H1 (cell line): ENCODE measurements around the gene SH3PXD2B. TPM values are rescaled to one million over a fixed set of nuclear protein-coding genes. Genes with fewer than 3 reads are reported as not detected.

ENCODE experiments used
- CTCF ChIA-PET: fragments of 300-600 bp; sonication (Branson Sonifier 250); formaldehyde crosslinking; loops from one replicate; lab custom pipeline; 2021; ENCODE audit not compliant: partially characterized antibody; lab: Charles Lee
- POLR2A ChIA-PET: fragments of 300-600 bp; sonication (Branson Sonifier 250); formaldehyde crosslinking; loops from one replicate; lab custom pipeline; 2021; ENCODE audit warnings: inconsistent platforms; ENCODE audit not compliant: partially characterized antibody; lab: Charles Lee
- DNase-seq, 2 experiments: peaks; one replicate each; pipeline versions ENCODE4 v3.0.0 to v3.0.0-alpha.2; 2010 to 2022; ENCODE audit warnings: low spot score in 2 of 2, low read depth in 1 of 2, mixed read lengths in 1 of 2
- FAIRE-seq: peaks from 2 replicates; lab custom pipeline; 2011; peaks lifted over from hg19 to GRCh38; lab: Jason Lieb, UNC
- H2AFZ ChIP-seq: 2 replicates; pipeline ENCODE4 v1.8.1; 2012; ENCODE audit warnings: low read length, inconsistent platforms
- H2AK5ac ChIP-seq: 2 replicates; pipeline ENCODE4 v1.6.1; 2013; ENCODE audit warnings: low read depth, low read length
- H2BK120ac ChIP-seq: replicated peaks from 2 replicates; pipeline ENCODE3; 2013; ENCODE audit warnings: low read depth, low read length, inconsistent platforms
- H2BK12ac ChIP-seq: 2 replicates; pipeline ENCODE4 v1.6.1; 2013; ENCODE audit warnings: low read depth, low read length
- H2BK15ac ChIP-seq: 2 replicates; pipeline ENCODE4 v1.6.1; 2013; ENCODE audit warnings: low read length
- H2BK20ac ChIP-seq: 2 replicates; pipeline ENCODE4 v1.6.1; 2013; ENCODE audit warnings: low read length
- H2BK5ac ChIP-seq: 2 replicates; pipeline ENCODE4 v1.6.1; 2013; ENCODE audit warnings: low read depth, low read length
- H3K14ac ChIP-seq: 2 replicates; pipeline ENCODE4 v1.6.1; 2013; ENCODE audit warnings: inconsistent platforms; ENCODE audit not compliant: insufficient read length
- H3K18ac ChIP-seq: 2 replicates; pipeline ENCODE4 v1.6.1; 2013; ENCODE audit warnings: low read length; ENCODE audit errors: extremely low read depth
- H3K23ac ChIP-seq: 2 replicates; pipeline ENCODE4 v1.6.1; 2013; ENCODE audit warnings: inconsistent platforms; ENCODE audit not compliant: insufficient read length
- H3K23me2 ChIP-seq: 2 replicates; pipeline ENCODE4 v1.6.1; 2013; ENCODE audit warnings: low read depth, low read length
- H3K27ac ChIP-seq: 2 replicates; pipeline ENCODE4 v1.6.1; 2011; ENCODE audit warnings: low read depth, low read length, inconsistent platforms
- H3K27me3 ChIP-seq, 4 experiments: replicated peaks in 1 of 4; 1 replicate in 1 of 4; 2 replicates in 3 of 4; pipeline versions ENCODE4 v1.6.1 to v1.8.1; 2011 to 2013; ENCODE audit warnings: low read length in 3 of 4, mild to moderate bottlenecking in 3 of 4, inconsistent platforms in 2 of 4, mixed read lengths in 2 of 4, moderate library complexity in 1 of 4; ENCODE audit not compliant: control insufficient read depth in 3 of 4, insufficient read depth in 3 of 4; ENCODE audit errors: extremely low read depth in 1 of 4
- H3K36me3 ChIP-seq, 4 experiments: 2 replicates each; pipeline versions ENCODE4 v1.6.1 to v1.8.1; 2011 to 2013; ENCODE audit warnings: mild to moderate bottlenecking in 4 of 4, low read length in 3 of 4, moderate library complexity in 2 of 4, control low read depth in 1 of 4, inconsistent platforms in 1 of 4; ENCODE audit not compliant: insufficient read depth in 4 of 4, control insufficient read depth in 2 of 4
- H3K4ac ChIP-seq: replicated peaks from 2 replicates; pipeline ENCODE3; 2013; ENCODE audit warnings: low read length, low read depth, mixed read lengths, inconsistent platforms; ENCODE audit not compliant: insufficient read length
- H3K4me1 ChIP-seq, 4 experiments: replicated peaks in 1 of 4; 1 replicate in 1 of 4; 2 replicates in 3 of 4; pipeline versions ENCODE4 v1.6.1 to v1.8.1; 2011 to 2013; ENCODE audit warnings: low read length in 3 of 4, inconsistent platforms in 2 of 4, mixed read lengths in 1 of 4; ENCODE audit not compliant: insufficient read depth in 4 of 4, control insufficient read depth in 3 of 4
- H3K4me2 ChIP-seq, 2 experiments: 2 replicates each; pipeline versions ENCODE4 v1.6.1 to v1.8.1; 2011 to 2013; ENCODE audit warnings: low read depth in 2 of 2, low read length in 2 of 2, control low read depth in 1 of 2, inconsistent platforms in 1 of 2, mild to moderate bottlenecking in 1 of 2; ENCODE audit not compliant: insufficient read depth in 1 of 2
- H3K4me3 ChIP-seq, 4 experiments: fragments of 200-600, 300-600 bp in 1 of 4; sonication (generic), shearing (Covaris generic), sonication (Bioruptor Twin) in 1 of 4; 2 replicates each; pipeline versions ENCODE4 v1.5.1 to v1.8.1; 2011 to 2016; ENCODE audit warnings: low read length in 4 of 4, low read depth in 3 of 4, control low read depth in 2 of 4, inconsistent platforms in 2 of 4, mild to moderate bottlenecking in 2 of 4, mixed read lengths in 1 of 4, moderate library complexity in 1 of 4; ENCODE audit not compliant: insufficient read depth in 2 of 4; ENCODE audit errors: extremely low read depth in 1 of 4
- H3K56ac ChIP-seq: replicated peaks from 2 replicates; pipeline ENCODE3; 2013; ENCODE audit warnings: low read depth, mild to moderate bottlenecking, mixed read lengths, low read length, inconsistent platforms; ENCODE audit not compliant: insufficient read length
- H3K79me1 ChIP-seq: 2 replicates; pipeline ENCODE4 v1.6.1; 2013; ENCODE audit warnings: low read depth, low read length, control low read depth
- H3K79me2 ChIP-seq, 2 experiments: 2 replicates each; pipeline versions ENCODE4 v1.6.1 to v1.8.1; 2012 to 2013; ENCODE audit warnings: low read length in 2 of 2, mild to moderate bottlenecking in 2 of 2, inconsistent platforms in 1 of 2; ENCODE audit not compliant: insufficient read depth in 2 of 2, control insufficient read depth in 1 of 2
- H3K9ac ChIP-seq, 4 experiments: replicated peaks in 1 of 4; 1 replicate in 1 of 4; 2 replicates in 3 of 4; pipeline versions ENCODE4 v1.6.1 to v1.8.1; 2011 to 2013; ENCODE audit warnings: low read depth in 3 of 4, low read length in 3 of 4, control low read depth in 2 of 4, mild to moderate bottlenecking in 2 of 4, moderate library complexity in 2 of 4, inconsistent platforms in 1 of 4; ENCODE audit errors: extremely low read depth in 1 of 4
- H3K9me3 ChIP-seq, 2 experiments: 2 replicates each; pipeline versions ENCODE4 v1.6.1 to v1.8.1; 2012 to 2013; ENCODE audit warnings: mild to moderate bottlenecking in 2 of 2, moderate library complexity in 2 of 2, control low read depth in 1 of 2, inconsistent platforms in 1 of 2, low read depth in 1 of 2, low read length in 1 of 2, mixed read lengths in 1 of 2; ENCODE audit not compliant: insufficient read depth in 2 of 2
- H4K20me1 ChIP-seq, 2 experiments: replicated peaks in 1 of 2; 2 replicates each; pipeline versions ENCODE3 to v1.8.1; 2011 to 2013; ENCODE audit warnings: inconsistent platforms in 2 of 2, low read length in 2 of 2, mild to moderate bottlenecking in 1 of 2; ENCODE audit not compliant: insufficient read depth in 2 of 2, control insufficient read depth in 1 of 2
- H4K5ac ChIP-seq: 2 replicates; pipeline ENCODE4 v1.6.1; 2013; ENCODE audit warnings: low read length, low read depth, mixed read lengths, inconsistent platforms; ENCODE audit not compliant: insufficient read length
- H4K8ac ChIP-seq: 2 replicates; pipeline ENCODE4 v1.8.0; 2013; ENCODE audit warnings: mild to moderate bottlenecking, moderate library complexity, low read length, inconsistent platforms; ENCODE audit not compliant: insufficient read depth; ENCODE audit errors: extremely low read depth
- H4K91ac ChIP-seq: replicated peaks from 2 replicates; pipeline ENCODE3; 2013; ENCODE audit warnings: low read length, mixed read lengths, inconsistent platforms; ENCODE audit not compliant: insufficient read length
- GTF2F1 ChIP-seq: IDR thresholded peaks from 2 replicates; pipeline ENCODE4 v1.6.1; 2012; ENCODE audit warnings: low read depth, low read length, improper control_type of control experiment, borderline replicate concordance
- POU5F1 ChIP-seq: IDR thresholded peaks from 2 replicates; pipeline ENCODE4 v1.6.1; 2011; ENCODE audit warnings: low read depth, mild to moderate bottlenecking, low read length, moderate library complexity
- RFX5 ChIP-seq: IDR thresholded peaks from 2 replicates; pipeline ENCODE4 v1.6.1; 2011; ENCODE audit warnings: low read depth, low read length, improper control_type of control experiment, borderline replicate concordance
- WGBS, 2 experiments: shearing (Covaris generic) in 1 of 2; methylation state at CpG; one replicate each; pipeline versions ENCODE4 v1.1.6 to v1.1.7; 2013 to 2015; ENCODE audit warnings: low lambda C conversion rate in 2 of 2, mixed read lengths in 2 of 2, inconsistent platforms in 1 of 2, low coverage in 1 of 2, missing lambda C conversion rate in 1 of 2; ENCODE audit not compliant: insufficient replicate concordance in 2 of 2, insufficient coverage in 1 of 2, insufficient read length in 1 of 2; ENCODE audit errors: extremely low coverage in 1 of 2, missing lambda C conversion rate in 1 of 2; 5-methylcytosine and 5-hydroxymethylcytosine counted together
- polyA plus RNA-seq, 7 experiments: library from polyadenylated mRNA; depleted of rRNA in 3 of 7; stranded (reverse) in 5 of 7; unstranded in 2 of 7; fragments of >200 nt in 5 of 7; fragments of 200-250 nt in 2 of 7; gene quantifications; 1 replicate in 5 of 7; 2 replicates in 1 of 7; 4 replicates in 1 of 7; pipeline versions ENCODE4 v1.2.1 to v1.2.3, GENCODE V29; 2011 to 2013; ENCODE audit warnings: missing spikeins in 2 of 7, mixed read lengths in 2 of 7
- total RNA-seq: library from RNA; stranded (reverse); fragmentation: NEBNext Ultra II Directional; extraction: Animal tissue kit (Norgen Biotek cat#: 25700); gene quantifications from 2 replicates; pipeline ENCODE4 v1.2.1, GENCODE V29; 2021

Gene SH3PXD2B
- total and polyA plus RNA-seq, 2 of the 8 experiments (the other 6 are each of a cell fraction or from before 2014, with no cell fraction given) = 32.9 to 72.9 TPM

GRCh38 chr5:172451771-172452197 is 2.5 kb downstream of the SH3PXD2B start:
- no peaks in the 10 kb centered on the region for H3K9me3 ChIP-seq
- no peak for TF ChIP-seq GTF2F1
- no peak for TF ChIP-seq RFX5
- TF ChIP-seq POU5F1 = no peak
- no peak overlapping the region for H2AFZ ChIP-seq
- WGBS, 2 experiments = 98% methylated on average over 3 of the region's 3 CpGs; no CpG with 5 or more reads in 1 of the 2 experiments
- H3K79me2 ChIP-seq = peaks cover 8 to 65% of the 10 kb centered on the region in 2 experiments
- H2BK20ac ChIP-seq = no peak overlapping the region
- H3K27ac ChIP-seq = no peak overlapping the region
- peaks cover 11% of the 10 kb centered on the region for H3K79me1 ChIP-seq
- H2AK5ac ChIP-seq = no peak overlapping the region
- H3K4me2 ChIP-seq = peak overlapping the region; percentile 13 to 77; a peak in 2 of 4 replicates
- no peak overlapping the region for H3K4me3 ChIP-seq
- no peak overlapping the region for H3K56ac ChIP-seq
- H2BK12ac ChIP-seq = no peak overlapping the region
- DNase-seq (no peak), FAIRE-seq (no peak)
- peaks cover 25 to 37% of the 10 kb centered on the region in 2 experiments for H4K20me1 ChIP-seq
- no peak overlapping the region for H3K4ac ChIP-seq
- no peak overlapping the region for H2BK5ac ChIP-seq
- peak overlapping the region in 1 of 4 experiments; percentile 20; a peak in 1 of 7 replicates for H3K9ac ChIP-seq
- peaks cover 1% of the 10 kb centered on the region; the same call in 1 of the 2 replicates for H3K23me2 ChIP-seq
- no peak overlapping the region for H3K14ac ChIP-seq
- H3K23ac ChIP-seq = no peak overlapping the region
- no peak overlapping the region for H4K5ac ChIP-seq
- no peak overlapping the region for H2BK120ac ChIP-seq
- ChIA-PET CTCF (interaction anchor here (0.6 to 5.5 kb wide), 35 partner anchors 10 to 1276 kb away, joined by 3 to 94 read pairs (median 3); no protein-coding TSS in a partner anchor), POLR2A (interaction anchor here (1.1 to 2.0 kb wide), 3 partner anchors 34 to 320 kb away, joined by 3 to 5 read pairs (median 4); no protein-coding TSS in a partner anchor)
- no peak overlapping the region for H4K91ac ChIP-seq
- H4K8ac ChIP-seq = no peak overlapping the region
- no peak overlapping the region for H2BK15ac ChIP-seq
- H3K36me3 ChIP-seq = peaks cover 0 to 3% (median 0%) of the 10 kb centered on the region in 4 experiments; a peak in 2 of 8 replicates
- no peaks in the 10 kb centered on the region for H3K27me3 ChIP-seq
- H3K4me1 ChIP-seq = peaks cover 13 to 21% (median 18%) of the 10 kb centered on the region in 4 experiments
- no peak overlapping the region for H3K18ac ChIP-seq
